ENCODE data around the gene SLC12A4. TPM values are rescaled to one million over a fixed set of nuclear protein-coding genes. Genes with fewer than 3 reads are reported as not detected.

Gene SLC12A4
- total and polyA plus RNA-seq, 2 of the 13 experiments (the other 11 are each of a cell fraction or from before 2014, with no cell fraction given), result 65.1 to 84.3 TPM

- no peak; the same call in 1 of the 2 replicates for TF ChIP-seq NFKBIZ (CRISPR knock-in tag; IDR thresholded peaks at IDR 0.05)
- 0 out of 2 replicates have a peak, but pooled peaks have one; percentile 6 for TF ChIP-seq PATZ1 (CRISPR knock-in tag; IDR thresholded peaks at IDR 0.05)
- 0 out of 2 replicates have a peak, but pooled peaks have one; percentile 3 for TF ChIP-seq DNMT3B (CRISPR knock-in tag; conservative IDR thresholded peaks at IDR 0.05)
- 0 out of 2 replicates have a peak, but pooled peaks have one; percentile 10 for TF ChIP-seq ZNF614 (CRISPR knock-in tag; IDR thresholded peaks at IDR 0.05; ENCODE audit: borderline replicate concordance)
- TF ChIP-seq, protein P1, sequence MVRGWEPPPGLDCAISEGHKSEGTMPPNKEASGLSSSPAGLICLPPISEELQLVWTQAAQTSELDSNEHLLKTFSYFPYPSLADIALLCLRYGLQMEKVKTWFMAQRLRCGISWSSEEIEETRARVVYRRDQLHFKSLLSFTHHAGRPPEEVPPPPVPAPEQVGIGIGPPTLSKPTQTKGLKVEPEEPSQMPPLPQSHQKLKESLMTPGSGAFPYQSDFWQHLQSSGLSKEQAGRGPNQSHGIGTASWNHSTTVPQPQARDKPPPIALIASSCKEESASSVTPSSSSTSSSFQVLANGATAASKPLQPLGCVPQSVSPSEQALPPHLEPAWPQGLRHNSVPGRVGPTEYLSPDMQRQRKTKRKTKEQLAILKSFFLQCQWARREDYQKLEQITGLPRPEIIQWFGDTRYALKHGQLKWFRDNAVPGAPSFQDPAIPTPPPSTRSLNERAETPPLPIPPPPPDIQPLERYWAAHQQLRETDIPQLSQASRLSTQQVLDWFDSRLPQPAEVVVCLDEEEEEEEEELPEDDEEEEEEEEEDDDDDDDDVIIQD (CRISPR knock-in tag; IDR thresholded peaks at IDR 0.05; ENCODE audit: low read depth), result no peak
- TF ChIP-seq ZNF337 (CRISPR knock-in tag; IDR thresholded peaks at IDR 0.05; ENCODE audit: borderline replicate concordance, low read depth), result 0 out of 2 replicates have a peak, but pooled peaks have one; percentile 14
- peak; percentile 47; the same call in 1 of the 2 replicates for TF ChIP-seq ZNF232 (CRISPR knock-in tag; IDR thresholded peaks at IDR 0.05; ENCODE audit: borderline replicate concordance)
- TF ChIP-seq HNRNPH1 (optimal IDR thresholded peaks at IDR 0.05; ENCODE audit: low read depth, low read length), result peak; percentile 43
- TF ChIP-seq ZBTB37 (CRISPR knock-in tag; IDR thresholded peaks at IDR 0.05), result no peak
- TF ChIP-seq MED8 (CRISPR knock-in tag; IDR thresholded peaks at IDR 0.05; ENCODE audit: insufficient replicate concordance), result peak; percentile 22
- no peak for TF ChIP-seq SRSF1 (optimal IDR thresholded peaks at IDR 0.05; ENCODE audit: low read depth, low read length)
- 0 out of 2 replicates have a peak, but pooled peaks have one; percentile 70 for TF ChIP-seq THAP7 (CRISPR knock-in tag; IDR thresholded peaks at IDR 0.05)
- 0 out of 2 replicates have a peak, but pooled peaks have one; percentile 47 for TF ChIP-seq NPAS2 (CRISPR knock-in tag; IDR thresholded peaks at IDR 0.05; ENCODE audit: borderline replicate concordance)
- TF ChIP-seq MTA3 (CRISPR knock-in tag; IDR thresholded peaks at IDR 0.05), result no peak
- TF ChIP-seq ETV6 (CRISPR knock-in tag; conservative IDR thresholded peaks at IDR 0.05), result no peak
- no peak for TF ChIP-seq ZNF552 (CRISPR knock-in tag; IDR thresholded peaks at IDR 0.05; ENCODE audit: borderline replicate concordance)
- TF ChIP-seq ZBTB25 (CRISPR knock-in tag; IDR thresholded peaks at IDR 0.05), result no peak
These were observed 31.4 kb downstream of the SLC12A4 start (continued) for GRCh38 chr16:67936880-67937605.
